Stimulated activated CD8-positive, alpha-beta memory T cell treated with anti-CD3 and anti-CD28 coated beads, Interleukin-4, amount 100 ng/mL, for 1 hour (primary cell): ENCODE data around the gene GPR156.

Experiments
- DNase-seq, 2 donors: peaks; one replicate each; pipeline ENCODE4 v3.0.0-alpha.2; 2020; ENCODE audit warnings: low read depth in 2 of 2, low spot score in 1 of 2

GPR156 gene

GRCh38 chr3:120129718-120130513, 155.1 kb downstream of the GPR156 start:
- no peak for DNase-seq

GRCh38 chr3:120129051-120129450, 156.0 kb downstream of the GPR156 start:
- no peak for DNase-seq

GRCh38 chr3:120125992-120126391, 159.0 kb downstream of the GPR156 start:
- DNase-seq: no peak

GRCh38 chr3:120119846-120120510, 165.0 kb downstream of the GPR156 start:
- no peak for DNase-seq
